ENCODE data around the gene CRIM1. TPM values are rescaled to one million over a fixed set of nuclear protein-coding genes. Genes with fewer than 3 reads are reported as not detected.

Gene CRIM1
- total and polyA plus RNA-seq, 2 experiments from 2014 or later = 10.5 to 36.4 TPM

GRCh38 chr2:36444216-36444936, 88.8 kb downstream of the CRIM1 start (continued):
- TF ChIP-seq ZNF462 (CRISPR knock-in tag; IDR thresholded peaks at IDR 0.05) = no peak
- no peak for TF ChIP-seq NANOG (IDR thresholded peaks at IDR 0.05; ENCODE audit: borderline replicate concordance)
- TF ChIP-seq ZNF331 (CRISPR knock-in tag; IDR thresholded peaks at IDR 0.05; ENCODE audit: low read depth) = no peak
- no peak for TF ChIP-seq EZH2phosphoT487 (IDR thresholded peaks at IDR 0.05; ENCODE audit: unreplicated experiment)

GRCh38 chr2:36445185-36445866, 89.7 kb downstream of the CRIM1 start:
- Histone ChIP-seq H2AFZ (no peak overlapping the region), H3K4me1 (ENCODE audit: insufficient read depth) (peaks cover 4% of the 10 kb centered on the region; the same call in 1 of the 2 replicates), H3K36me3 (ENCODE audit: insufficient read depth) (0 out of 2 replicates have a peak, but pooled peaks cover 7% of the 10 kb centered on the region), H3K79me2 (replicated peaks; ENCODE audit: insufficient read depth) (peaks cover 23% of the 10 kb centered on the region), H3K9me2 (ENCODE audit: insufficient read depth) (no peaks in the 10 kb centered on the region), H3K4me2 (no peak overlapping the region), H3K27ac (ENCODE audit: low read depth) (no peak overlapping the region), H4K20me1 (replicated peaks; ENCODE audit: insufficient read depth) (peaks cover 18% of the 10 kb centered on the region), H3K27me3 (ENCODE audit: insufficient read depth) (no peaks in the 10 kb centered on the region), H3F3A (replicated peaks; ENCODE audit: low read depth) (no peaks in the 10 kb centered on the region), H3K4me3 (no peak overlapping the region)
- H3K9me3 Mint-ChIP-seq = no peaks in the 10 kb centered on the region
- ATAC-seq = no peak
- peaks cover 14% of the 10 kb centered on the region for H3K4me1 Mint-ChIP-seq
- H3K4me3 Mint-ChIP-seq = no peak overlapping the region
- DNase-seq (ENCODE audit: low spot score) = no peak
- H3K27ac Mint-ChIP-seq = no peak overlapping the region
- H3K36me3 Mint-ChIP-seq (ENCODE audit: low read depth) = peaks cover 60% of the 10 kb centered on the region
- H3K27me3 Mint-ChIP-seq (ENCODE audit: insufficient read depth, low read depth, poor library complexity) = peaks cover 4% of the 10 kb centered on the region
- TF ChIP-seq JUNB (IDR thresholded peaks at IDR 0.05; ENCODE audit: unreplicated experiment) (no peak), ZNF331 (CRISPR knock-in tag; IDR thresholded peaks at IDR 0.05; ENCODE audit: low read depth) (no peak), ZNF462 (CRISPR knock-in tag; IDR thresholded peaks at IDR 0.05) (no peak), EZH2 (IDR thresholded peaks at IDR 0.05; ENCODE audit: low read depth, unreplicated experiment) (no peak), POLR2AphosphoS5 (IDR thresholded peaks at IDR 0.05; ENCODE audit: low read depth) (no peak)
